OCI-LY1 (cell line): ENCODE data around the gene SDK2.

Experiments
- EZH2 ChIP-seq: fragments of 200-600 bp; sonication (generic), shearing (Covaris generic); IDR thresholded peaks from 2 replicates; pipeline ENCODE4 v1.8.0; 2017; ENCODE audit warnings: borderline replicate concordance, mixed run types, mild to moderate bottlenecking, antibody characterized with exemption, low read length, moderate library complexity, mixed read lengths
- TF ChIP-seq, protein P1 (sequence below): fragments of 200-600 bp; sonication (generic), shearing (Covaris generic); IDR thresholded peaks from 2 replicates; pipeline ENCODE4 v1.5.1; 2017; ENCODE audit warnings: mild to moderate bottlenecking, antibody characterized with exemption, low read length, moderate library complexity, mixed read lengths

DNA sequence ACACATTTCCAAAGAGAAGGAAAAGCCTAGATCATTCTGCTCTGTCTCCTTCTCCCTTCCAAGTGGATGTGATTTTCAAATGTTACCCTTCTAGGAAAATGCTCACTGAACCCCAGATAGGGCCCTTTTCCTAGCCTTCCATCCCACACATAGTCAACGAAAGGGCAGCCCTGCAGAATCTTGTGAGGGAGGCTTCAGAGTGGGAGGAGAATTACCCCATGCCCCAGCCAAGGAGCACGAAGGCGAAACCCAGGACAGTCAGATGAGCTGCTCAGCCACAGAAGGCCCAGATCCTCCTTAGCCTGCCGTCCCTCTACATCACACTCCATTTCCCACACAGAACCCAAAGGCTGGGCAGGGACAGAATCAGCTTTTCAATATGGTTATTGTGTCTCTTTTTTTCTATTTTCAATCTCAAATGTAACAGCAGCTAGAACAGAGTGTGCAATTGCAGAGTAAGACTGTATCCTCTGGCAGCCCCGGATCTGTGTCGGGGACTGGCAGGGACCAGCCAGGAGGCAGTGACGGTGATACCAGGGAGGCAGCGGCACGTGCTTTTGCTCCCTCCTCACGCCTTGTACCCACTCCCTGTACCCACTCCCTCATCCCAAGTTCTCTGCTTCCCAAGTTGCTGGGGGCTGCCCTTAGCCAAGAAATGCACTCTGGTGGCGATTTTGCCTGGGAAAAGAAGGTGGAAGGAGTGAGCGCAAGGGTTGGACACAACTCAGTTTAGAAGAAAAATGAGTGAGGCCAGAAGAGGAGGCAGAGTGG, 3.7 kb upstream of the SDK2 start:
- TF ChIP-seq, protein P1, sequence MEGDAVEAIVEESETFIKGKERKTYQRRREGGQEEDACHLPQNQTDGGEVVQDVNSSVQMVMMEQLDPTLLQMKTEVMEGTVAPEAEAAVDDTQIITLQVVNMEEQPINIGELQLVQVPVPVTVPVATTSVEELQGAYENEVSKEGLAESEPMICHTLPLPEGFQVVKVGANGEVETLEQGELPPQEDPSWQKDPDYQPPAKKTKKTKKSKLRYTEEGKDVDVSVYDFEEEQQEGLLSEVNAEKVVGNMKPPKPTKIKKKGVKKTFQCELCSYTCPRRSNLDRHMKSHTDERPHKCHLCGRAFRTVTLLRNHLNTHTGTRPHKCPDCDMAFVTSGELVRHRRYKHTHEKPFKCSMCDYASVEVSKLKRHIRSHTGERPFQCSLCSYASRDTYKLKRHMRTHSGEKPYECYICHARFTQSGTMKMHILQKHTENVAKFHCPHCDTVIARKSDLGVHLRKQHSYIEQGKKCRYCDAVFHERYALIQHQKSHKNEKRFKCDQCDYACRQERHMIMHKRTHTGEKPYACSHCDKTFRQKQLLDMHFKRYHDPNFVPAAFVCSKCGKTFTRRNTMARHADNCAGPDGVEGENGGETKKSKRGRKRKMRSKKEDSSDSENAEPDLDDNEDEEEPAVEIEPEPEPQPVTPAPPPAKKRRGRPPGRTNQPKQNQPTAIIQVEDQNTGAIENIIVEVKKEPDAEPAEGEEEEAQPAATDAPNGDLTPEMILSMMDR: no peak
- TF ChIP-seq EZH2: no peak
